ENCODE results near the gene CYP26C1.

The CYP26C1 gene

DNA sequence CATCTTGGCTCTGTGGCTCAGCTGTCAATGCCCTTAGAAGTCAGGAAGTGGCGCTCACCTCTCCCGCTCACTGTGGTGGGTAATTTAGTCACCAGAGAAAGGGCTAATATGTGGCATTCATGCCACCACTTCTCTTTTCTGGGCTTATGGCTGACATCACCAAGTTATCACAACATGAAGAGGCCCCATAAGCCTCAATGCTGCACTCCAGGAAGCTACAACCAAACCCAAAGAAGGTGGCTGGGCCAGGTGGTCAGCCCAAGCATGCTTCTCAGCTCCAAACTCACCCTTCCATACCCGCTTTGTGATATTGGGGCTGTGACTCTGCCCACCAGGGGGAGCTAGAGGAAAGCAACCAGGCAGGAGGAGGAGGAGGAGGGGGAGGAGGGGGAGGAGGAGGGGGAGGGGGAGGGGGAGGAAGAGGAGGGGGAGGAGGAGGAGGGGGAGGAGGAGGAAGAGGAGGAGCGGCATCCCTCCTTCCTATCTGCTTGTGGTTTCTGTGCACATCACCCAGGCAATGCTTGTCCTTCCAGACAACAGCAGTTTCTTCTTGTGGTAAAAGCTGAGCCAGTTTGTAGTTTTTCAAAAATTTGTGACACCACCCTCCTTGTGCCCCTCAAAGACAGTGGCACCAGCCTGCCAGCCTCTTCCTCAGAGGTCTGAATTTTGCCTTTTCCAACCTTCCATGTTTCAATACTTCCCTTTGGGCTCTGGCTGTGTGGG, 55.2 kb downstream of the CYP26C1 start:
- peak; percentile 16 for DNase-seq (ENCODE audit: low spot score)

Measured in putamen (tissue), 1 donor.